Suprapubic skin (tissue), 4 donors: ENCODE results near the gene APOOL. TPM values are rescaled to one million over a fixed set of nuclear protein-coding genes. Genes with fewer than 3 reads are reported as not detected.

Source experiments
- DNase-seq, 2 donors: peaks; one replicate each; pipeline ENCODE4 v3.0.0-alpha.2; 2019; ENCODE audit warnings: low spot score in 2 of 2
- H3K27ac ChIP-seq: fragments of 200-600 bp; sonication (generic); one replicate; pipeline ENCODE4 v1.5.1; 2019
- H3K27me3 ChIP-seq: fragments of 200-600 bp; sonication (generic); one replicate; pipeline ENCODE4 v1.5.1; 2019
- H3K36me3 ChIP-seq: fragments of 200-600 bp; sonication (generic); one replicate; pipeline ENCODE4 v1.5.1; 2019
- H3K4me1 ChIP-seq: fragments of 200-600 bp; sonication (generic); one replicate; pipeline ENCODE4 v1.5.1; 2019
- H3K4me3 ChIP-seq: fragments of 200-600 bp; sonication (generic); one replicate; pipeline ENCODE4 v1.5.1; 2019; ENCODE audit warnings: mild to moderate bottlenecking
- H3K9me3 ChIP-seq: fragments of 200-600 bp; sonication (generic); one replicate; pipeline ENCODE4 v1.5.1; 2019
- CTCF ChIP-seq, 2 donors: fragments of 200-600 bp in 1 of 2; fragments of 450-650 bp in 1 of 2; sonication (generic) in 1 of 2; IDR thresholded peaks; one replicate each; pipeline ENCODE4 v1.5.1; 2016 to 2019; ENCODE audit warnings: antibody characterized with exemption in 2 of 2, mild to moderate bottlenecking in 1 of 2, moderate library complexity in 1 of 2
- EP300 ChIP-seq: sonication (generic); formaldehyde crosslinking; IDR thresholded peaks from one replicate; pipeline ENCODE4 v1.6.1; 2017; ENCODE audit warnings: antibody characterized with exemption
- POLR2A ChIP-seq, 2 donors: fragments of 450-650 bp; IDR thresholded peaks; one replicate each; pipeline ENCODE4 v1.6.1; 2017; ENCODE audit warnings: antibody characterized with exemption in 2 of 2, mild to moderate bottlenecking in 2 of 2, moderate library complexity in 2 of 2
- POLR2AphosphoS5 ChIP-seq, 3 donors: sonication (generic); formaldehyde crosslinking; IDR thresholded peaks; one replicate each; pipeline ENCODE4 v1.6.1; 2017; ENCODE audit warnings: antibody characterized with exemption in 3 of 3
- WGBS: methylation state at CpG from one replicate; pipeline ENCODE4 v1.1.5; 2018; 5-methylcytosine and 5-hydroxymethylcytosine counted together
- total RNA-seq, 4 donors: library from RNA; depleted of rRNA; stranded (reverse); fragments of >200 nt; gene quantifications; one replicate each; pipeline ENCODE4 v1.1.0, GENCODE V29; 2016

APOOL gene
- total RNA-seq, 4 donors from 2014 or later = 13.0 to 15.2 (median 14.0) TPM

DNA sequence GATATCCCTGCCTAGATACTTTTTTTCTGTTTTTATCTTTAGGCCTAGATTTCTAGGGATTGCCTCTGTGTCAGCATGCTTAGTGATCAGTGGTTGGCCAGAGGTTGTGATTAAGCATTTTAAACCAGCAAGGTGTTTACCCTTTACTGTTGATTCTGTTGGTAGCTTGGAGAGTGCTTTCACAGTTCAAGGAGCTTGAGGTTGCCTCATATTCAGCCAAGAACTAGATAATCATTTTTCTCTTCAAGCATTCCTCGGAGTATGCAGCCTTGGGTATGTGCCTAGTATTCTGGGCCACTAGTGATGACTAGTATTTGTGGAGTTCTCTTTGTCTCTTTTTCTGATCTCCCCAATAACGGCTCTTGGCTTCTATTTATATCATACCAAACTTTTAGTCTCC is 20.4 kb downstream of the APOOL start:
- no peak for TF ChIP-seq EP300
- no peak for TF ChIP-seq CTCF (IDR thresholded peaks at IDR 0.05)
- TF ChIP-seq POLR2A (IDR thresholded peaks at IDR 0.05) = no peak
- TF ChIP-seq POLR2AphosphoS5 (IDR thresholded peaks at IDR 0.05) = no peak
- Histone ChIP-seq H3K27me3 (no peaks in the 10 kb centered on the region), H3K4me1 (no peaks in the 10 kb centered on the region), H3K9me3 (no peaks in the 10 kb centered on the region), H3K27ac (no peak overlapping the region), H3K4me3 (no peak overlapping the region), H3K36me3 (no peaks in the 10 kb centered on the region)
- DNase-seq = no peak
- WGBS = 66% methylated on average over 2 of the region's 2 CpGs

DNA sequence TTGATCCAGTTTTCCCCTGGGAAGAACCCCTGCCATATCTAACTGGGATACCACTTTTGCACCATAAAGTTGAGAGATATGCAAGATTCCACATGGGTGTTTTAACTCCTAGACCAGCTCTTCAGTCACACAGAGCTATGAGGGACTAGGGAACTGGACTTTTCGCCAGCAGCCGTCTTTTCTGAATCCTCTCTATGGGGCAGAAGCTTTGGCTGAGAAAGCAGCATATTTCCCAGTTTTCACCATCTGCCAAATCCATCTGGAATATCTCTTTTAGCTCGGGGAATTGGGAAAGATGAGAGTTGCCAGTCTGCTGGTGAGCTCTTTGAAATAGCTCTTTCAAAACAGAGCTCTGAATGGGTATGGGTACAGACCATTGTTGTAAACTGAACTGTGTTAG is 20.9 kb downstream of the APOOL start:
- no peaks in the 10 kb centered on the region for H3K9me3 ChIP-seq
- H3K4me1 ChIP-seq = no peaks in the 10 kb centered on the region
- DNase-seq = no peak
- no peak overlapping the region for H3K27ac ChIP-seq
- H3K27me3 ChIP-seq = no peaks in the 10 kb centered on the region
- WGBS = 89% methylated on average over 3 of the region's 3 CpGs
- H3K4me3 ChIP-seq = no peak overlapping the region
- no peaks in the 10 kb centered on the region for H3K36me3 ChIP-seq
- TF ChIP-seq CTCF (IDR thresholded peaks at IDR 0.05) (no peak), POLR2A (IDR thresholded peaks at IDR 0.05) (no peak), POLR2AphosphoS5 (IDR thresholded peaks at IDR 0.05) (no peak), EP300 (no peak)

DNA sequence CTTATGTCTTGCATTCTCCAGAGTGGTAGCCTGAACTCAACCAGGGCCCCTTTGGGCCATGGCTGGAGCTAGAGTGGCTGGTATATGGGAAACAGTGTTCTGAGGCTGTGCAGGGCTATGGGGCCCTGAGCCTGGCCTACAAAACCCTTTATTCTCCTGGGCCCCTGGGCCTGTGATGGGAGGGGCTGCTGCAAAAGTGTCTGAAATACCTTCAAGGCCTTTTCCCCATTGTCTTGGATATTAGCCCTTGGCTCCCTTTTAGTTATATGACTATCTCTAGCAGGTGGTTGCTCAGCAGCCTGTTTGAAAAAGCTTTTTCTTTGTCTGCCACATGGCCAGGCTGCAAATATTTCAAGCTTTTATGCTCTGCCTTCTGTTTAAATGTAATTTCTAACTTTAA is 22.5 kb downstream of the APOOL start:
- H3K36me3 ChIP-seq = no peaks in the 10 kb centered on the region
- H3K4me1 ChIP-seq = no peaks in the 10 kb centered on the region
- H3K4me3 ChIP-seq = no peak overlapping the region
- no peak for TF ChIP-seq EP300
- TF ChIP-seq POLR2A (IDR thresholded peaks at IDR 0.05) = no peak
- no peak for TF ChIP-seq POLR2AphosphoS5 (IDR thresholded peaks at IDR 0.05)
- no peak for TF ChIP-seq CTCF (IDR thresholded peaks at IDR 0.05)
- H3K27ac ChIP-seq = no peak overlapping the region
- DNase-seq = no peak
- H3K27me3 ChIP-seq = no peaks in the 10 kb centered on the region
- no peaks in the 10 kb centered on the region for H3K9me3 ChIP-seq

DNA sequence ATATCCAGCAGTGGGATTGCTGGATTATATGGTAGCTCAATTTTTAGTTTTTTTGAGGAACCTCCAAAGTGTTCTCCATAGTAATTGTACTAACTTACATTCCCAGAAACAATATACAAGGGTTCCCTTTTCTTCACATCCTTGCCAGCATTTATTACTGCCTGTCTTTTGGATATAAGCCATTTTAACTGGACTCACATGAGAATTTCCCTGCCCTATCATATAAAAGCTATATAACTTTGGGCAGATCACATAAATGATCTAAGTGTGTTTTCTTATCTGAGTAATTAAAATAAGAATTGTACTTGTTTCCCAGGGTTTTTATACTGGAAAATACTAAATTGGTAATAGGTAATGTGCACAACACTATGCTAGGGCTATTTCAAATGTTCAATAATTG is 25.4 kb downstream of the APOOL start:
- H3K4me3 ChIP-seq = no peak overlapping the region
- no peaks in the 10 kb centered on the region for H3K36me3 ChIP-seq
- no peak for DNase-seq
- TF ChIP-seq POLR2AphosphoS5 (IDR thresholded peaks at IDR 0.05) (no peak), POLR2A (IDR thresholded peaks at IDR 0.05) (no peak), CTCF (IDR thresholded peaks at IDR 0.05) (no peak), EP300 (no peak)
- H3K27ac ChIP-seq = no peak overlapping the region
- no peaks in the 10 kb centered on the region for H3K9me3 ChIP-seq
- H3K4me1 ChIP-seq = no peaks in the 10 kb centered on the region
- H3K27me3 ChIP-seq = no peaks in the 10 kb centered on the region

GRCh38 chrX:85031505-85031904 is 27.8 kb downstream of the APOOL start:
- no peak overlapping the region for H3K4me3 ChIP-seq
- no peaks in the 10 kb centered on the region for H3K27me3 ChIP-seq
- no peaks in the 10 kb centered on the region for H3K36me3 ChIP-seq
- TF ChIP-seq POLR2AphosphoS5 (IDR thresholded peaks at IDR 0.05) (no peak), CTCF (IDR thresholded peaks at IDR 0.05) (no peak), EP300 (no peak), POLR2A (IDR thresholded peaks at IDR 0.05) (no peak)
- no peak overlapping the region for H3K27ac ChIP-seq
- WGBS = 64% methylated on average over 2 of the region's 2 CpGs
- H3K9me3 ChIP-seq = no peaks in the 10 kb centered on the region
- no peak for DNase-seq
- no peaks in the 10 kb centered on the region for H3K4me1 ChIP-seq
